Ectodermal cell (in vitro differentiated cells): ENCODE results near the gene COL28A1.

ENCODE experiments used
- H3K27ac ChIP-seq: 2 replicates; pipeline ENCODE4 v1.7.0; 2013; ENCODE audit warnings: mild to moderate bottlenecking, low read depth, low read length; ENCODE audit not compliant: insufficient read depth, poor library complexity, severe bottlenecking
- H3K27me3 ChIP-seq: 2 replicates; pipeline ENCODE4 v1.7.0; 2013; ENCODE audit warnings: mild to moderate bottlenecking, low read length; ENCODE audit not compliant: insufficient read depth, control insufficient read depth, poor library complexity, severe bottlenecking
- H3K36me3 ChIP-seq: one replicate; pipeline ENCODE4 v1.7.0; 2013; ENCODE audit warnings: low read length; ENCODE audit not compliant: control insufficient read depth, insufficient read depth
- H3K4me1 ChIP-seq: one replicate; pipeline ENCODE4 v1.7.0; 2013; ENCODE audit warnings: low read length; ENCODE audit not compliant: control insufficient read depth, insufficient read depth
- H3K4me3 ChIP-seq: 2 replicates; pipeline ENCODE4 v1.7.0; 2013; ENCODE audit warnings: low read depth, low read length, control low read depth; ENCODE audit not compliant: insufficient read depth
- H3K9me3 ChIP-seq: 2 replicates; pipeline ENCODE4 v1.7.0; 2013; ENCODE audit warnings: mild to moderate bottlenecking, low read length, moderate library complexity; ENCODE audit not compliant: control insufficient read depth
- WGBS, 2 experiments: methylation state at CpG; one replicate each; pipeline ENCODE4 v1.1.7; 2013; ENCODE audit warnings: missing lambda C conversion rate in 2 of 2; 5-methylcytosine and 5-hydroxymethylcytosine counted together

The COL28A1 gene

GRCh38 chr7:7312323-7312722 is 223.3 kb downstream of the COL28A1 start:
- Histone ChIP-seq H3K4me3 (no peak overlapping the region), H3K9me3 (no peaks in the 10 kb centered on the region), H3K4me1 (no peaks in the 10 kb centered on the region), H3K27ac (no peak overlapping the region), H3K27me3 (no peaks in the 10 kb centered on the region), H3K36me3 (no peaks in the 10 kb centered on the region)
- WGBS, 2 experiments, result 100% methylated on average over 1 of the region's 2 CpGs

GRCh38 chr7:7311001-7311400 is 224.7 kb downstream of the COL28A1 start:
- no peaks in the 10 kb centered on the region for H3K27me3 ChIP-seq
- H3K9me3 ChIP-seq, result no peaks in the 10 kb centered on the region
- no peak overlapping the region for H3K4me3 ChIP-seq
- H3K36me3 ChIP-seq, result no peaks in the 10 kb centered on the region
- 92 to 96% methylated on average over 2 of the region's 2 CpGs for WGBS, 2 experiments
- H3K27ac ChIP-seq, result no peak overlapping the region
- no peaks in the 10 kb centered on the region for H3K4me1 ChIP-seq

DNA sequence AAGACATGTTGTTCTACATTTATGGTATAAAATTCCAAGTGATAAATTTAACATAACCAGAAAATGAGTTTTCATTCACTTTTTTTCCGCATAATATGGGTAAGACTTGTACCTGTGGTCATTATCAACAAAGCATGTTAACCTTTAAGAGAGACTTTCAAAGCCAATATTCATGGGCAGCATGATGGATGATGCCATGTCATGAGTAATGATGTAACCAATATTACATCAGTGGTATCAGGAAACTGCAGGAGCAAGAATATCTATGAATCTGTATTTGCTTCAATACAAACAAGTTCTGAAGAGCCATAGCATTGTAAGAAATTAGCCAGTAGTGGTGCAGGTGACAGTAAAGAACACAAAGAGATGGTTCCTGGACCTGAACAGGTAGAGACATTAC is 226.5 kb downstream of the COL28A1 start:
- H3K36me3 ChIP-seq, result no peaks in the 10 kb centered on the region
- no peak overlapping the region for H3K4me3 ChIP-seq
- H3K9me3 ChIP-seq, result no peaks in the 10 kb centered on the region
- 93 to 100% methylated on average over 1 of the region's 1 CpG for WGBS, 2 experiments
- H3K4me1 ChIP-seq, result no peaks in the 10 kb centered on the region
- H3K27me3 ChIP-seq, result no peaks in the 10 kb centered on the region
- no peak overlapping the region for H3K27ac ChIP-seq
